Neural progenitor cell (in vitro differentiated cells): ENCODE data around the gene SLC16A5. TPM values are rescaled to one million over a fixed set of nuclear protein-coding genes. Genes with fewer than 3 reads are reported as not detected.

Experiments
- DNase-seq: peaks from one replicate; pipeline ENCODE4 v3.0.0-alpha.2; 2016; ENCODE audit warnings: low spot score
- H2AFZ ChIP-seq: fragments of 200-600 bp; sonication (generic); replicated peaks from 2 replicates; pipeline ENCODE4 v1.6.1; 2016; ENCODE audit warnings: antibody characterized with exemption
- H3F3A ChIP-seq: fragments of 200-600 bp; sonication (generic); 2 replicates; pipeline ENCODE4 v1.6.1; 2016; ENCODE audit warnings: antibody characterized with exemption, low read depth
- H3K27ac ChIP-seq: fragments of 200-600 bp; sonication (generic); 2 replicates; pipeline ENCODE4 v1.5.1; 2016; ENCODE audit warnings: mild to moderate bottlenecking
- H3K27me3 ChIP-seq: fragments of 200-600 bp; sonication (generic); 2 replicates; pipeline ENCODE4 v1.6.1; 2016; ENCODE audit warnings: mild to moderate bottlenecking, moderate library complexity
- H3K36me3 ChIP-seq: fragments of 200-600 bp; sonication (generic); 2 replicates; pipeline ENCODE4 v1.5.1; 2016
- H3K4me1 ChIP-seq: fragments of 200-600 bp; sonication (generic); 2 replicates; pipeline ENCODE4 v1.6.1; 2016; ENCODE audit warnings: mixed run types
- H3K4me2 ChIP-seq: fragments of 200-600 bp; sonication (generic); 2 replicates; pipeline ENCODE4 v1.6.1; 2016
- H3K4me3 ChIP-seq: fragments of 200-600 bp; sonication (generic); 2 replicates; pipeline ENCODE4 v1.5.1; 2016
- H3K79me2 ChIP-seq: fragments of 200-600 bp; sonication (generic); 2 replicates; pipeline ENCODE4 v1.6.1; 2016; ENCODE audit warnings: low read depth
- H3K9ac ChIP-seq: fragments of 200-600 bp; sonication (generic); 2 replicates; pipeline ENCODE4 v1.6.1; 2016
- H3K9me3 ChIP-seq: fragments of 200-600 bp; sonication (generic); 2 replicates; pipeline ENCODE4 v1.5.1; 2016; ENCODE audit warnings: low read depth
- H4K20me1 ChIP-seq: fragments of 200-600 bp; sonication (generic); 2 replicates; pipeline ENCODE4 v1.6.1; 2016; ENCODE audit warnings: low read depth
- H3K27ac Mint-ChIP-seq: 3 replicates; pipeline ENCODE4 v1.8.0; 2021; ENCODE audit warnings: mixed read lengths
- H3K27me3 Mint-ChIP-seq: 2 replicates; pipeline ENCODE4 v1.8.0; 2022; ENCODE audit warnings: low read depth, mild to moderate bottlenecking, inconsistent platforms, moderate library complexity, mixed read lengths; ENCODE audit not compliant: insufficient read depth
- H3K36me3 Mint-ChIP-seq: 3 replicates; pipeline ENCODE4 v1.8.0; 2021; ENCODE audit warnings: mixed read lengths
- H3K4me1 Mint-ChIP-seq: 3 replicates; pipeline ENCODE4 v1.8.0; 2021; ENCODE audit warnings: mixed read lengths
- H3K4me3 Mint-ChIP-seq: 3 replicates; pipeline ENCODE4 v1.8.0; 2021; ENCODE audit warnings: mild to moderate bottlenecking, moderate library complexity, mixed read lengths
- H3K9me3 Mint-ChIP-seq: 3 replicates; pipeline ENCODE4 v1.8.0; 2020; ENCODE audit warnings: mixed read lengths
- EZH2 ChIP-seq: fragments of 200-600 bp; sonication (generic); IDR thresholded peaks from 2 replicates; pipeline ENCODE4 v1.6.1; 2017; ENCODE audit warnings: antibody characterized with exemption, mild to moderate bottlenecking, moderate library complexity
- EZH2phosphoT487 ChIP-seq: fragments of 200-600 bp; sonication (generic); IDR thresholded peaks from 2 replicates; pipeline ENCODE4 v1.6.1; 2017; ENCODE audit warnings: antibody characterized with exemption
- total RNA-seq: library from RNA; depleted of rRNA; stranded (reverse); fragments of >200 nt; gene quantifications from 2 replicates; pipeline ENCODE4 v1.2.3, GENCODE V29; 2015; ENCODE audit warnings: low replicate concordance
- TF ChIP-seq, protein P1 (sequence below): fragments of 200-600 bp; sonication (generic); IDR thresholded peaks from 2 replicates; pipeline ENCODE4 v1.5.1; 2017; ENCODE audit warnings: antibody characterized with exemption, mild to moderate bottlenecking

The SLC16A5 gene
- total RNA-seq, 1 donor from 2014 or later, result 3.4 TPM

DNA sequence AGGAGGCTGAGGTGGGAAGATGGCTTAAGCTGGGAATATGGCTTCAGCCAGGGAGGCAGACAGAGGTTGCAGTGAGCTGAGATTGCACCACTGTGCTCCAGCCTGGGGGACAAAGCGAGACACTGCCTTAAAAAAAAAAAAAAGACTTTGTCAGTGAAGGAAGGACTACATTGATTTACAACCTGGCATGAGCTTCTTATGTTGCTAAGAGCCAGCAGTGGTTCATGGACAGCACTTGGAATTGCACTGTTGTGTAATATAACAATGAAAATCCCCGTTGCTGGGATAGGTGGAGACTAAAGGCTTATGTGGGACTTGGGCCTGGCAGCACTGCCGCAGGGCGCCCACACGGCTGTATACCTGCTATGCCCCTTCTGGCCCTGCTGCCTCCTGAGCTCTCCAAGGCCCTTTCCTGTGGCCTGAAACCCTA is 14.1 kb upstream of the SLC16A5 start:
- Histone ChIP-seq H3K4me3 (no peak overlapping the region), H3K79me2 (no peaks in the 10 kb centered on the region), H3K4me1 (no peaks in the 10 kb centered on the region), H3F3A (peaks cover 3% of the 10 kb centered on the region), H3K9ac (no peak overlapping the region), H3K36me3 (no peaks in the 10 kb centered on the region), H3K27me3 (no peaks in the 10 kb centered on the region), H4K20me1 (no peaks in the 10 kb centered on the region), H3K9me3 (no peaks in the 10 kb centered on the region), H2AFZ (no peak overlapping the region), H3K4me2 (no peak overlapping the region), H3K27ac (no peak overlapping the region)
- H3K27me3 Mint-ChIP-seq, result peaks cover 2% of the 10 kb centered on the region
- H3K4me1 Mint-ChIP-seq, result peaks cover 4% of the 10 kb centered on the region
- no peak for DNase-seq
- H3K9me3 Mint-ChIP-seq, result no peaks in the 10 kb centered on the region
- H3K36me3 Mint-ChIP-seq, result no peaks in the 10 kb centered on the region
- H3K27ac Mint-ChIP-seq, result no peak overlapping the region
- H3K4me3 Mint-ChIP-seq, result no peak overlapping the region
- TF ChIP-seq EZH2 (no peak), EZH2phosphoT487 (no peak)
- TF ChIP-seq, protein P1, sequence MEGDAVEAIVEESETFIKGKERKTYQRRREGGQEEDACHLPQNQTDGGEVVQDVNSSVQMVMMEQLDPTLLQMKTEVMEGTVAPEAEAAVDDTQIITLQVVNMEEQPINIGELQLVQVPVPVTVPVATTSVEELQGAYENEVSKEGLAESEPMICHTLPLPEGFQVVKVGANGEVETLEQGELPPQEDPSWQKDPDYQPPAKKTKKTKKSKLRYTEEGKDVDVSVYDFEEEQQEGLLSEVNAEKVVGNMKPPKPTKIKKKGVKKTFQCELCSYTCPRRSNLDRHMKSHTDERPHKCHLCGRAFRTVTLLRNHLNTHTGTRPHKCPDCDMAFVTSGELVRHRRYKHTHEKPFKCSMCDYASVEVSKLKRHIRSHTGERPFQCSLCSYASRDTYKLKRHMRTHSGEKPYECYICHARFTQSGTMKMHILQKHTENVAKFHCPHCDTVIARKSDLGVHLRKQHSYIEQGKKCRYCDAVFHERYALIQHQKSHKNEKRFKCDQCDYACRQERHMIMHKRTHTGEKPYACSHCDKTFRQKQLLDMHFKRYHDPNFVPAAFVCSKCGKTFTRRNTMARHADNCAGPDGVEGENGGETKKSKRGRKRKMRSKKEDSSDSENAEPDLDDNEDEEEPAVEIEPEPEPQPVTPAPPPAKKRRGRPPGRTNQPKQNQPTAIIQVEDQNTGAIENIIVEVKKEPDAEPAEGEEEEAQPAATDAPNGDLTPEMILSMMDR, result no peak

DNA sequence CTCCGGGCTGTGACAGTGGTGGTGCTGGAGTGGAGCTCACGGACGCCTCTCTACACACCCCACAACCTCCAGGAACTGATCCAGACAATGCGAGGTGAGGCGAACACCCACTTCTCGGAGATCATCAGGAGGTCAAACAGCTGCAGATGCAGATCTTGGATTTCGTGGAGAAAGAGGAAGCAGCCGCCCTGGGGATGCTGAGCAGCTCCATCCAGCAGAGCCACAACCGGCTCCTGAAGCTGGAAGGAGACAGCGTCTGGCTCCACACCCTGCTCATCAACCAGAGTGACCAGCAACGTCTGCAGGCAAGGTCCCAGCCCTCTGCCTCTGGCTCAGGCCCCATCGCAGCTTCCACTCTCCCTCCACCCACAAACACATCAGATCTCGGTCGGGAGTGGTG is 13.2 kb upstream of the SLC16A5 start:
- Mint-ChIP-seq H3K36me3 (no peaks in the 10 kb centered on the region), H3K4me1 (peaks cover 11% of the 10 kb centered on the region), H3K27ac (no peak overlapping the region), H3K9me3 (no peaks in the 10 kb centered on the region), H3K27me3 (peaks cover 4% of the 10 kb centered on the region), H3K4me3 (no peak overlapping the region)
- Histone ChIP-seq H3K36me3 (no peaks in the 10 kb centered on the region), H3K4me2 (no peak overlapping the region), H3K4me1 (no peaks in the 10 kb centered on the region), H3K9me3 (no peaks in the 10 kb centered on the region), H3K27me3 (no peaks in the 10 kb centered on the region), H3K79me2 (no peaks in the 10 kb centered on the region), H2AFZ (no peak overlapping the region), H3F3A (peaks cover 3% of the 10 kb centered on the region), H3K4me3 (no peak overlapping the region), H3K27ac (no peak overlapping the region), H3K9ac (no peak overlapping the region), H4K20me1 (no peaks in the 10 kb centered on the region)
- TF ChIP-seq, protein P1, result no peak
- TF ChIP-seq EZH2 (no peak), EZH2phosphoT487 (no peak)
- DNase-seq, result no peak

DNA sequence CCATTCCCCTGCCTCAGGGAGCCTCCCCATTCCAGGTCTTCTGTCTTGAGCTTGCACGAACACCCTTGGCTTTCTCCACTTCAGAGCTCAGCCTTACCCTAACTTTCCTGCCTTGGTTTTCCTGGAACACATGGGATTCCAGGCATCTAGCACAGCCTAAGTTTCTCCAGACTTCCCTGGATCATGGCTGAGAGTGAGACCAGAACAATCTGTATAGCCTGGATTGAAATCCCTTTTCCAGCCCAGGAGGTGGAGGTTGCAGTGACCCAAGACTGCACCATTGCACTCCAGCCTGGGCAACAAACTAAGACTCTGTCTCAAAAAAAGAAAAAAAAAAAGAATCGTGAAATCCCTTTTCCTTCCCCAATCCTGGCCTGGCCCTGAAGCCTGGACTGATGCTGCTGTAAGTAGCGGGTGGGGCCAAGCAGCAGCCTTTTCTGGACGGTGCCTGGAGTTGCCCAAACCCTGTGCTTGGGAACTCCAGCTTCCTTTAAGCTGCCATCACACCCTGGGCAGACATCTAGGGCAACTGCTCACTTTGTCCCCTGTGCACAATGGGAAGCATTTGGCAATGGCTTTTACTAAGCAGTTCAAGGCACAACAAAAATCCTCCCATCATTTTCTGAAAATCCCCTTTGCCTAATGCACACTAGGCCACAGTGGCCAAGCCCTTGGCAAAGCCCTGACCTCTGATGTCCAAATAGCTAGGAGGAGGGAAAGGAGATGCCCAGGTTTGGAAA is 12.0 kb upstream of the SLC16A5 start:
- no peaks in the 10 kb centered on the region for H3K36me3 Mint-ChIP-seq
- H3K4me3 ChIP-seq, result no peak overlapping the region
- TF ChIP-seq, protein P1, result no peak
- no peak for TF ChIP-seq EZH2phosphoT487
- no peak for TF ChIP-seq EZH2
- no peaks in the 10 kb centered on the region for H3K27me3 ChIP-seq
- no peak overlapping the region for H3K4me2 ChIP-seq
- H3K27ac ChIP-seq, result no peak overlapping the region
- H2AFZ ChIP-seq, result no peak overlapping the region
- H3K4me1 ChIP-seq, result no peaks in the 10 kb centered on the region
- H3K9me3 ChIP-seq, result no peaks in the 10 kb centered on the region
- no peaks in the 10 kb centered on the region for H3K79me2 ChIP-seq
- H3K36me3 ChIP-seq, result no peaks in the 10 kb centered on the region
- H3K27me3 Mint-ChIP-seq, result peaks cover 8% of the 10 kb centered on the region
- peak overlapping the region; percentile 34 for H3K27ac Mint-ChIP-seq
- no peaks in the 10 kb centered on the region for H4K20me1 ChIP-seq
- no peak overlapping the region for H3K9ac ChIP-seq
- no peak for DNase-seq
- no peaks in the 10 kb centered on the region for H3K9me3 Mint-ChIP-seq
- peaks cover 11% of the 10 kb centered on the region for H3K4me1 Mint-ChIP-seq
- peaks cover 3% of the 10 kb centered on the region for H3F3A ChIP-seq
- peak overlapping the region; percentile 46 for H3K4me3 Mint-ChIP-seq
